GM12865 (cell line): ENCODE data around the gene TNS3.

Experiments
- DNase-seq: peaks from one replicate; pipeline ENCODE4 v3.0.0; 2010; ENCODE audit warnings: low read depth
- H3K4me3 ChIP-seq: 2 replicates; pipeline ENCODE4 v1.5.1; 2011; ENCODE audit warnings: mild to moderate bottlenecking, low read depth, low read length, control low read depth
- CTCF ChIP-seq: IDR thresholded peaks from 2 replicates; pipeline ENCODE4 v1.5.1; 2011; ENCODE audit warnings: low read length, control low read depth, low read depth, inconsistent platforms; ENCODE audit not compliant: insufficient read depth; ENCODE audit errors: missing control alignments

TNS3 gene

GRCh38 chr7:47568056-47568455 is 13.9 kb downstream of the TNS3 start:
- no peak overlapping the region for H3K4me3 ChIP-seq
- DNase-seq: no peak
- TF ChIP-seq CTCF: no peak

GRCh38 chr7:47565640-47566250 is 16.2 kb downstream of the TNS3 start:
- no peak overlapping the region for H3K4me3 ChIP-seq
- TF ChIP-seq CTCF: no peak
- no peak for DNase-seq

GRCh38 chr7:47563521-47563920 is 18.4 kb downstream of the TNS3 start:
- DNase-seq: no peak
- TF ChIP-seq CTCF: no peak
- no peak overlapping the region for H3K4me3 ChIP-seq

- no peak overlapping the region for H3K4me3 ChIP-seq
- no peak for DNase-seq
- TF ChIP-seq CTCF: no peak
Measured at GRCh38 chr7:47561715-47562446, 20.0 kb downstream of the TNS3 start.

GRCh38 chr7:47559306-47560220 is 22.3 kb downstream of the TNS3 start:
- no peak for DNase-seq
- TF ChIP-seq CTCF: no peak
- no peak overlapping the region for H3K4me3 ChIP-seq

GRCh38 chr7:47557694-47558670 is 23.9 kb downstream of the TNS3 start:
- no peak for DNase-seq
- TF ChIP-seq CTCF: no peak
- no peak overlapping the region for H3K4me3 ChIP-seq
